Fibroblast of lung (primary cell): ENCODE results near the gene JAKMIP1.

Experiments
- EZH2 ChIP-seq: IDR thresholded peaks from 2 replicates; pipeline ENCODE4 v1.5.1; 2012; ENCODE audit warnings: low read length, control low read depth, mild to moderate bottlenecking; ENCODE audit errors: missing control alignments
- TF ChIP-seq, protein P1 (sequence below), 2 donors: IDR thresholded peaks in 1 of 2; conservative IDR thresholded peaks in 1 of 2; 1 replicate in 1 of 2; 2 replicates in 1 of 2; pipeline ENCODE4 v1.5.1; 2011 to 2012; ENCODE audit warnings: low read length in 2 of 2, control low read depth in 1 of 2, inconsistent platforms in 1 of 2, low read depth in 1 of 2, mild to moderate bottlenecking in 1 of 2

DNA sequence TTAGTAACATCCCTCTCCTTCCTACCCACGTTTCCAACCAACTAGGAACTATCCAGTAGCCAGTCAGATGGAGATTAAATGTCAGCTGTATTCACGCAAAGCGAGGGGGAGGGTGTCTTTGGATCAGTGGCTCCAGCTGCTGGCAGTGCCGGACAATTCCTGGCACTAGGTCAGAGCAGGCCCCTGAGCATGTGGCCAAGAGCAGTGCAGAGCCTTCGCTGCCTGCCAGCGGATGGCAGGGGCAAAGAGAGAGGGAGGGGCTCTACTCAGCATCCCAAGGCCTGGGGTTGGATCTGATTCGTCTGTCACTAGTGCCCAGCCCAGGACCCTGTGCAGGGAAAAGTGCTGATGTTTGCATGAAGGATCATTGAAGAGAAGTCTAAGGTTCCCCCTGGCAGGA lies 28.7 kb upstream of the JAKMIP1 start:
- TF ChIP-seq, protein P1, sequence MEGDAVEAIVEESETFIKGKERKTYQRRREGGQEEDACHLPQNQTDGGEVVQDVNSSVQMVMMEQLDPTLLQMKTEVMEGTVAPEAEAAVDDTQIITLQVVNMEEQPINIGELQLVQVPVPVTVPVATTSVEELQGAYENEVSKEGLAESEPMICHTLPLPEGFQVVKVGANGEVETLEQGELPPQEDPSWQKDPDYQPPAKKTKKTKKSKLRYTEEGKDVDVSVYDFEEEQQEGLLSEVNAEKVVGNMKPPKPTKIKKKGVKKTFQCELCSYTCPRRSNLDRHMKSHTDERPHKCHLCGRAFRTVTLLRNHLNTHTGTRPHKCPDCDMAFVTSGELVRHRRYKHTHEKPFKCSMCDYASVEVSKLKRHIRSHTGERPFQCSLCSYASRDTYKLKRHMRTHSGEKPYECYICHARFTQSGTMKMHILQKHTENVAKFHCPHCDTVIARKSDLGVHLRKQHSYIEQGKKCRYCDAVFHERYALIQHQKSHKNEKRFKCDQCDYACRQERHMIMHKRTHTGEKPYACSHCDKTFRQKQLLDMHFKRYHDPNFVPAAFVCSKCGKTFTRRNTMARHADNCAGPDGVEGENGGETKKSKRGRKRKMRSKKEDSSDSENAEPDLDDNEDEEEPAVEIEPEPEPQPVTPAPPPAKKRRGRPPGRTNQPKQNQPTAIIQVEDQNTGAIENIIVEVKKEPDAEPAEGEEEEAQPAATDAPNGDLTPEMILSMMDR (conservative IDR thresholded peaks at IDR 0.05 in 1 of 2, IDR thresholded peaks at IDR 0.05 in 1 of 2; ENCODE audit: low read depth in 1 of 2, low read length in 2 of 2) = no peak
- TF ChIP-seq EZH2 = no peak
